ENCODE data around the gene IQSEC1. TPM values are rescaled to one million over a fixed set of nuclear protein-coding genes. Genes with fewer than 3 reads are reported as not detected.

Gene IQSEC1
- total RNA-seq, 1 donor from 2014 or later: 82.3 TPM

GRCh38 chr3:12947504-12948369 is 125.5 kb downstream of the IQSEC1 start:
- peak; percentile 4 to 23 for ATAC-seq
- peak; percentile 70 for DNase-seq
- peaks cover 6% of the 10 kb centered on the region for H3K36me3 ChIP-seq
- H3K9me3 ChIP-seq: no peaks in the 10 kb centered on the region
- TF ChIP-seq CTCF (IDR thresholded peaks at IDR 0.05): no peak
- intact Hi-C loops (cut with DNase I): no loop called here
- no peaks in the 10 kb centered on the region for H3K27me3 ChIP-seq (ENCODE audit: low read depth)
- no peak overlapping the region for H3K4me3 ChIP-seq
- H3K27ac ChIP-seq: no peak overlapping the region
- H3K4me1 ChIP-seq: peaks cover 43% of the 10 kb centered on the region

GRCh38 chr3:12946649-12947316 is 126.4 kb downstream of the IQSEC1 start:
- DNase-seq: no peak
- Histone ChIP-seq H3K27ac (no peak overlapping the region), H3K4me1 (peaks cover 43% of the 10 kb centered on the region), H3K9me3 (no peaks in the 10 kb centered on the region), H3K36me3 (peaks cover 12% of the 10 kb centered on the region), H3K27me3 (ENCODE audit: low read depth) (no peaks in the 10 kb centered on the region), H3K4me3 (no peak overlapping the region)
- intact Hi-C loops (cut with DNase I): no loop called here
- no peak for TF ChIP-seq CTCF (IDR thresholded peaks at IDR 0.05)
- ATAC-seq: no peak

DNA sequence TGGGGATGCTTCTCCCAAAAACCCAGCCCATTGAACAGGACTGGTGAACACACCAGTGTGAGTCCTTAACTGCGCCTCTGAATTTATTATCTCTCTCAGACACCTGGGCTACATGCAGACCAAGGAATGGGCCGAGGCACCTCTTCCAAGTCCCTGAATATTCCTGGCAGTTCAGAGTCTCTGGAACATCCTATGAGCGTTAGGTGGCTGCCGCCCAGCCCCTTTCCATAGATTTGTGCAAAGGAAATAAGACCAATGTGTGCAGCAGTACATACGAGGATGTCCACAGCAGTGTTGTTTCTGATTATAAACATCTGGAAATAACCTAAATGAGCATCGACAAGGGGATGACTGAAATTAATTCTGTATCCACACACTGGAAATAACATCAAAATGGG is 127.0 kb downstream of the IQSEC1 start:
- no peak for TF ChIP-seq CTCF (IDR thresholded peaks at IDR 0.05)

DNA sequence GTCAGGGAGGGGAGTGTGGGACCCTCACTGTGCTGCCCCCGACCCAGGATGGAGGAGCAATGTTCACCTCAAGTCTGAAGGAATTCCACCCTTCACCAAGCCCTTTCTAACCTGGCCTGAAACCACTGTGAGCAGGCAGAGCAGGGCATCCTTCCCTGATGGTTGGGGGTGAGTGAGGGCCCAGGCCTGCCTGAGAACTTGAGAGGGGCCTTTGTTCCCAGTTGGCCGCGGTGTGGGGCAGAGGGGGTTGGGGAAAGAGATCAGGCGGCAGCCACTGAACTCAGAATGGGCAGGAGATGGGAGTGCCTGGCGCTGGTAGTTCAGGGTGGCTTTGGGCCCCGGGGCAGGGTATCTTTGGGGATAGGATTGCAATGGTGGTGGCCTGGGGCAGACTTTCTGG is 128.4 kb downstream of the IQSEC1 start:
- intact Hi-C loops (cut with DNase I): no loop called here
- DNase-seq: no peak
- H3K27me3 ChIP-seq (ENCODE audit: low read depth): no peaks in the 10 kb centered on the region
- H3K4me3 ChIP-seq: no peak overlapping the region
- no peaks in the 10 kb centered on the region for H3K9me3 ChIP-seq
- no peak overlapping the region for H3K27ac ChIP-seq
- peaks cover 31% of the 10 kb centered on the region for H3K36me3 ChIP-seq
- ATAC-seq: no peak
- peaks cover 37% of the 10 kb centered on the region for H3K4me1 ChIP-seq
- no peak for TF ChIP-seq CTCF (IDR thresholded peaks at IDR 0.05)

More for the DNA sequence above, 127.0 kb downstream of the IQSEC1 start:
- ATAC-seq (no peak), DNase-seq (no peak)
- no peak overlapping the region for H3K4me3 ChIP-seq
- no peak overlapping the region for H3K27ac ChIP-seq
- intact Hi-C loops (cut with DNase I): no loop called here
- no peaks in the 10 kb centered on the region for H3K27me3 ChIP-seq (ENCODE audit: low read depth)
- no peaks in the 10 kb centered on the region for H3K9me3 ChIP-seq
- peaks cover 43% of the 10 kb centered on the region for H3K4me1 ChIP-seq
- peaks cover 17% of the 10 kb centered on the region for H3K36me3 ChIP-seq

- intact Hi-C loops (cut with DNase I): no loop called here
- Histone ChIP-seq H3K27me3 (ENCODE audit: low read depth) (no peaks in the 10 kb centered on the region), H3K27ac (no peak overlapping the region), H3K4me3 (no peak overlapping the region), H3K36me3 (peaks cover 35% of the 10 kb centered on the region), H3K9me3 (no peaks in the 10 kb centered on the region), H3K4me1 (peaks cover 32% of the 10 kb centered on the region)
- TF ChIP-seq CTCF (IDR thresholded peaks at IDR 0.05): no peak
- DNase-seq: no peak
- no peak for ATAC-seq
Observed at GRCh38 chr3:12944413-12944812, 128.8 kb downstream of the IQSEC1 start.

Measured in lower lobe of right lung (tissue), 2 donors.